ENCODE measurements around the gene ATG9B.

DNA sequence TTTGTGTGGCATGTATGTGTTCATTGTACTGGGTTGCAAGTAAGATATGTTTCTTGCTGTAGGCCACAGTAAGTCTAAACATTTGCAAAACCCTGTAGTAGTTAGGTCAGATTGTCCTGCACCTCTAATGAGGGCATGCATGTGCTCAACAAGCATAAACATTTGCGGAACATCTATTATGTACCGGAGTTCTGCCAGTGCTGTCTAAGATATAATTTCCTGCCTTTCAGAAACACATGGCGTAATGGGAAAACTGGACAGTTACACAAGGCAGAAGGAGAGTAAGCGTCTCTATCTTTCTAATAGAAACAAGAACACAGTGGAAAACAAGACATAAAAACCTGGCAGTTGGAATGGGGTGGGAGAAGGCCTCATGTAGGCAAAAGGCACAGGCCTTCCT lies 6.7 kb upstream of the ATG9B start:
- no peak for TF ChIP-seq POLR2A (IDR thresholded peaks at IDR 0.05)
- TF ChIP-seq, protein P1, sequence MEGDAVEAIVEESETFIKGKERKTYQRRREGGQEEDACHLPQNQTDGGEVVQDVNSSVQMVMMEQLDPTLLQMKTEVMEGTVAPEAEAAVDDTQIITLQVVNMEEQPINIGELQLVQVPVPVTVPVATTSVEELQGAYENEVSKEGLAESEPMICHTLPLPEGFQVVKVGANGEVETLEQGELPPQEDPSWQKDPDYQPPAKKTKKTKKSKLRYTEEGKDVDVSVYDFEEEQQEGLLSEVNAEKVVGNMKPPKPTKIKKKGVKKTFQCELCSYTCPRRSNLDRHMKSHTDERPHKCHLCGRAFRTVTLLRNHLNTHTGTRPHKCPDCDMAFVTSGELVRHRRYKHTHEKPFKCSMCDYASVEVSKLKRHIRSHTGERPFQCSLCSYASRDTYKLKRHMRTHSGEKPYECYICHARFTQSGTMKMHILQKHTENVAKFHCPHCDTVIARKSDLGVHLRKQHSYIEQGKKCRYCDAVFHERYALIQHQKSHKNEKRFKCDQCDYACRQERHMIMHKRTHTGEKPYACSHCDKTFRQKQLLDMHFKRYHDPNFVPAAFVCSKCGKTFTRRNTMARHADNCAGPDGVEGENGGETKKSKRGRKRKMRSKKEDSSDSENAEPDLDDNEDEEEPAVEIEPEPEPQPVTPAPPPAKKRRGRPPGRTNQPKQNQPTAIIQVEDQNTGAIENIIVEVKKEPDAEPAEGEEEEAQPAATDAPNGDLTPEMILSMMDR (IDR thresholded peaks at IDR 0.05): no peak
